Measurements from ENCODE around the gene RABGAP1L. TPM values are rescaled to one million over a fixed set of nuclear protein-coding genes. Genes with fewer than 3 reads are reported as not detected.
"Not testable (repeated sequence)": the region's sequence is repeated elsewhere in the genome, so short reads cannot be mapped to it uniquely, and the experiment has no call there.

Gene RABGAP1L
- total RNA-seq, 4 donors from 2014 or later = 170 to 282 (median 182) TPM

DNA sequence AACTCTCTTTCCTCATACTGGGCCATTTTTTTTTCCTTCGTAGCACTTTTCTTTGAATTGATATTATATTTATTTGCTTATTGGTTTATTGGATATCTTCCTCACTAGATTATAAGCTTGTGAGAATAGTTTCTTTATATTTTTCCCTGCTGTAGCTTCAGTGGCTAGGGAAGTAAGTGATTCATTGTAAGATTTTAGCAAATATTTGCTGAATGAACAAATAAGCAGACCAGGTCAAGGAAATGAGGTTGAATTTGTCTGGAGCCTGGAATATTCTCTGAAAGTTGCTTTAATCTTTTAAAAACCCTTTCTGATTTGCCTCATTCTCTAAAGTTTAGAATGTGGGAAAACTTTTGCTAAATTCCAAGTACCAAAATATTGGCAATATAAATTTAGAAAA lies 80.2 kb downstream of the RABGAP1L start:
- Histone ChIP-seq H3K9me3 (no peaks in the 10 kb centered on the region), H3K4me3 (no peak overlapping the region)
- TF ChIP-seq POLR2A (IDR thresholded peaks at IDR 0.05) = no peak
- TF ChIP-seq, protein P1, sequence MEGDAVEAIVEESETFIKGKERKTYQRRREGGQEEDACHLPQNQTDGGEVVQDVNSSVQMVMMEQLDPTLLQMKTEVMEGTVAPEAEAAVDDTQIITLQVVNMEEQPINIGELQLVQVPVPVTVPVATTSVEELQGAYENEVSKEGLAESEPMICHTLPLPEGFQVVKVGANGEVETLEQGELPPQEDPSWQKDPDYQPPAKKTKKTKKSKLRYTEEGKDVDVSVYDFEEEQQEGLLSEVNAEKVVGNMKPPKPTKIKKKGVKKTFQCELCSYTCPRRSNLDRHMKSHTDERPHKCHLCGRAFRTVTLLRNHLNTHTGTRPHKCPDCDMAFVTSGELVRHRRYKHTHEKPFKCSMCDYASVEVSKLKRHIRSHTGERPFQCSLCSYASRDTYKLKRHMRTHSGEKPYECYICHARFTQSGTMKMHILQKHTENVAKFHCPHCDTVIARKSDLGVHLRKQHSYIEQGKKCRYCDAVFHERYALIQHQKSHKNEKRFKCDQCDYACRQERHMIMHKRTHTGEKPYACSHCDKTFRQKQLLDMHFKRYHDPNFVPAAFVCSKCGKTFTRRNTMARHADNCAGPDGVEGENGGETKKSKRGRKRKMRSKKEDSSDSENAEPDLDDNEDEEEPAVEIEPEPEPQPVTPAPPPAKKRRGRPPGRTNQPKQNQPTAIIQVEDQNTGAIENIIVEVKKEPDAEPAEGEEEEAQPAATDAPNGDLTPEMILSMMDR (IDR thresholded peaks at IDR 0.05) = no peak

DNA sequence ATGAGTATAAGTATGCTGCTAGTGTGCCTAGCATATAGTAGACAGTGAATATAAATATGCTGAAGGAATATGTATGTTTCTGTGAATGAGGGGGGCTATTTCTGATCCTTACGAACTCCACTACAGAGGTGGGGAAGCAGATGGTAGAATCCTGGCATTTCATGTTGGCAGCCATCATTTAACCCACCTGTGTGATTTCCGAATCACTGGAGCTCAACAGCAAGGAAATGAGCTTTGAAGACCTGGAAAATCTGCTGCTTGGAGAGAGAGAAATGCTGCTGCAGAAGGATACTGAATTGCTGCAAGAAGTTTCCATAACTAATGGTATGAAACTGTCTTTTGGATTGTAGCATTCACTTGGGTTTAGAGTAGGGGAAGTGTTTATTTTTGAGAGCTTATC lies 83.5 kb downstream of the RABGAP1L start:
- TF ChIP-seq, protein P1 (IDR thresholded peaks at IDR 0.05) = no peak
- no peak for TF ChIP-seq POLR2A (IDR thresholded peaks at IDR 0.05)
- Histone ChIP-seq H3K36me3 (peaks cover 0 to 30% (median 0%) of the 10 kb centered on the region in 3 donors), H3K4me1 (no peaks in the 10 kb centered on the region), H3K27ac (no peak overlapping the region), H3K9me3 (no peaks in the 10 kb centered on the region), H3K4me3 (no peak overlapping the region), H3K27me3 (no peaks in the 10 kb centered on the region)
- no peak for DNase-seq

More for the DNA sequence above, 80.2 kb downstream of the RABGAP1L start:
- DNase-seq = no peak
- no peak overlapping the region for H3K27ac ChIP-seq
- H3K4me1 ChIP-seq = no peaks in the 10 kb centered on the region
- H3K27me3 ChIP-seq = no peaks in the 10 kb centered on the region
- peaks cover 0 to 25% (median 0%) of the 10 kb centered on the region in 3 donors for H3K36me3 ChIP-seq

DNA sequence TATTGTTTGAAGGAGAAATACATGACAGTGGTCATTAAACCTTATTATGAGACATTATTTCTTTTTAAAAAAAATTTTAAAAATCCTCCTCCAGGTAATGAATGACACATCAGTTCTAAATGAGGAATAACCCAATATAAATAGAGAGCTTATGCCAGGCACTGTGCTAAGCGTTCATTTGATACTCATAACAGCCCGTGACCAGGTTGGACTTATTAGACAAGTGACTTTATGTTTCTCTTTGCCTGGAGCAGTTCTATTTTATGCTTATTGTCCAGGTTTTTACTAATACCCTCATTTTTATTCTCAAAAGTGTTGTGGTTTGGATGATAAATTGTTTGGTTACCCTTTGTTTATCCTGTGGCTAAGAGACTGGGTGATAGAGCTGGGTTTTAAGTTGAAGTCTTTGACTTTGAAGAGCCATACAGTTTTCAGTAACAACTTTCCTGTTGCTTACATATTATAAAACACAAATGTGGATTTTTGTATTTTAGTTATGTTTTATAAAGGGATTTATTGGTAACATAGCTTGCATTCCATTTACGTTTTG lies 84.2 kb downstream of the RABGAP1L start:
- TF ChIP-seq, protein P1 (IDR thresholded peaks at IDR 0.05) = no peak
- TF ChIP-seq POLR2A (IDR thresholded peaks at IDR 0.05) = no peak
- no peaks in the 10 kb centered on the region for H3K4me1 ChIP-seq
- no peak overlapping the region for H3K27ac ChIP-seq
- H3K9me3 ChIP-seq = no peaks in the 10 kb centered on the region
- peaks cover 0 to 30% (median 0%) of the 10 kb centered on the region in 3 donors for H3K36me3 ChIP-seq
- no peaks in the 10 kb centered on the region for H3K27me3 ChIP-seq
- DNase-seq = no peak
- H3K4me3 ChIP-seq = no peak overlapping the region

DNA sequence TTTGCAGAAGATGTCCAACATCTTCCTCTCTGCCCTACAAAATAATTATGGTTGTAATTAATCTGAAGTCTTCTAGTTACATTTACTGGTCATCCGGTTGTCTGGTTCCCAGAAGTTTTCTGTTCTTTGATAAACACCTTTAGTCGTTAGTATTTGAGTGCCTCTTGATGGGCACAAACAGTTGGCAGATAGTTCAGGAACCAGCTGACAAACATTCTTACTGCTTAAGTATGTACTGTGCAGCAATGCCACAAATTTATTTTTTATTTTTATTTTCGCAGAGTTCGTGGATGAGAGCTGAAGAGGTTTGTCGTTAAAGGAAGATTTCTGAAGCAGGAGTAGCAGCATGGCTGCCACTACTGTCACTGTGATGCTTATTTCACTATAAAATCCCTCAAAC lies 84.7 kb downstream of the RABGAP1L start:
- Histone ChIP-seq H3K9me3 (no peaks in the 10 kb centered on the region), H3K36me3 (peaks cover 0 to 30% (median 0%) of the 10 kb centered on the region in 3 donors), H3K27me3 (no peaks in the 10 kb centered on the region), H3K27ac (no peak overlapping the region), H3K4me1 (no peaks in the 10 kb centered on the region), H3K4me3 (no peak overlapping the region)
- no peak for DNase-seq
- no peak for TF ChIP-seq POLR2A (IDR thresholded peaks at IDR 0.05)
- TF ChIP-seq, protein P1 (IDR thresholded peaks at IDR 0.05) = no peak

DNA sequence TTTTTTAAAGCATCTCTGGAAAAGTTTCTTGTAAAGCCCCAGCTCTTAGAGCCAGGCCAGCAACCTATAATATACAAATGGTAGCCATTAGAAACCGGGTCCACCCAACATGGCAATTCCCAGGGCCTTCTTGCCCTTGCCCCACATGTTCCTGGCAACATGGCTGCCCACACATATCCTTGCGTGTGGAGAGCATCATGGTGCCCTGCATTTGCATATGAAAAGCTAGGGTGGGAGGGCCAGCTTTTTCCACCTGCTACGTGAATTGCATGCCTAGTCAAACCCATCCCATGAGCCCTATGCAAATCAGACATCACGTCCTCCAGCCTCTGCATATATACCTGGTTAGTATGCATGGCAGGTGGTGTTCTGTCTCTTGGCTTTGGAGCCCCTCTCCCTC lies 88.2 kb downstream of the RABGAP1L start:
- TF ChIP-seq, protein P1 (IDR thresholded peaks at IDR 0.05) = no peak
- no peak for TF ChIP-seq POLR2A (IDR thresholded peaks at IDR 0.05)
- no peaks in the 10 kb centered on the region for H3K4me1 ChIP-seq
- no peak for DNase-seq
- H3K27me3 ChIP-seq = no peaks in the 10 kb centered on the region
- H3K36me3 ChIP-seq = peaks cover 0 to 27% (median 0%) of the 10 kb centered on the region in 3 donors
- no peak overlapping the region for H3K27ac ChIP-seq
- no peaks in the 10 kb centered on the region for H3K9me3 ChIP-seq
- no peak overlapping the region for H3K4me3 ChIP-seq

DNA sequence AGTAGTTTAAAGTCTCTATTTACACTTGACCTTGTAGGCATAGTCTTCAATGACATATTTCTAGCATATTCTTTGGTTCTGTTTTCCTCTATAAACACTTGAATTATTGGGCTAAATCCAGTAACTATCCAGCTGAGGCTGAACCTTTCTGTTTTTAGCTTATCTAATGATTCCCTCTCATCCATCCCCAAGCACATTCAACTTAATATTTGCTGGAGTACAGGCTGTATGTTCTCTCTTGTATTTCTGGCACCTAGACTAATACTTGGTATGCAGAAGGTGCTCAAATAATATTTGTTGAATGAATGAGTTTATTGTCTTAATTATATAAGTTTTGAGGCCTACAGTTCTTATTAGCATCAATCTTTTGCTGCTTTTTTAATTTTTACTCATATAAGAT lies 88.7 kb downstream of the RABGAP1L start:
- H3K27me3 ChIP-seq = no peaks in the 10 kb centered on the region
- H3K4me1 ChIP-seq = no peaks in the 10 kb centered on the region
- no peak for TF ChIP-seq POLR2A (IDR thresholded peaks at IDR 0.05)
- TF ChIP-seq, protein P1 (IDR thresholded peaks at IDR 0.05) = no peak
- no peaks in the 10 kb centered on the region for H3K9me3 ChIP-seq
- peaks cover 0 to 27% (median 0%) of the 10 kb centered on the region in 3 donors for H3K36me3 ChIP-seq
- no peak overlapping the region for H3K27ac ChIP-seq
- no peak overlapping the region for H3K4me3 ChIP-seq
- DNase-seq = no peak

DNA sequence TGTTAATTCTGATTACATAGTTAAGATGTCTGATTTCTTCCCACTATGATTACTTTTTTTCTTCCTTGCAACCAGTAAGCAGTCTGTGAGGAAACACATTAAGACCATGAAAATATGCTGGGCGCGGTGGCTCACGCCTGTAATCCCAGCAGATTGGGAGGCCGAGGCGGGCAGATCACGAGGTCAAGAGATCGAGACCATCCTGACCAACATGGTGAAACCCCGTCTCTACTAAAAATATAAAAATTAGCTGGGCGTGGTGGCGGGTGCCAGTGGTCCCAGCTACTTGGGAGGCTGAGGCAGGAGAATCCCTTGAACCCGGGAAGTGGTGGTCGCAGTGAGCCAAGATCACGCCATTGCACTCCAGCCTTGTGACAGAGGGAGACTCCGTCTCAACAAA lies 97.1 kb downstream of the RABGAP1L start:
- H3K9me3 ChIP-seq, H3K36me3 ChIP-seq, H3K27me3 ChIP-seq, H3K27ac ChIP-seq, H3K4me1 ChIP-seq, H3K4me3 ChIP-seq, DNase-seq: not testable (repeated sequence)

Measured in Peyer's patch (tissue), 4 donors.